Osteocyte (in vitro differentiated cells): ENCODE results near the gene PDE4D. TPM values are rescaled to one million over a fixed set of nuclear protein-coding genes. Genes with fewer than 3 reads are reported as not detected.

Source experiments
- DNase-seq: peaks from one replicate; pipeline ENCODE4 v3.0.0; 2021; ENCODE audit warnings: mixed read lengths; ENCODE audit not compliant: unreplicated experiment; ENCODE audit errors: extremely low spot score
- H3K27ac Mint-ChIP-seq: one replicate; pipeline ENCODE4 v1.8.0; 2021; ENCODE audit warnings: mild to moderate bottlenecking, mixed read lengths; ENCODE audit not compliant: unreplicated experiment
- H3K27me3 Mint-ChIP-seq: one replicate; pipeline ENCODE4 v1.8.0; 2021; ENCODE audit warnings: mixed read lengths; ENCODE audit not compliant: unreplicated experiment
- H3K36me3 Mint-ChIP-seq: one replicate; pipeline ENCODE4 v1.8.0; 2021; ENCODE audit warnings: mixed read lengths; ENCODE audit not compliant: unreplicated experiment
- H3K4me1 Mint-ChIP-seq: one replicate; pipeline ENCODE4 v1.8.0; 2021; ENCODE audit warnings: mixed read lengths; ENCODE audit not compliant: unreplicated experiment
- H3K4me3 Mint-ChIP-seq: one replicate; pipeline ENCODE4 v1.8.0; 2021; ENCODE audit warnings: mild to moderate bottlenecking, moderate library complexity, mixed read lengths; ENCODE audit not compliant: unreplicated experiment
- H3K9me3 Mint-ChIP-seq: one replicate; pipeline ENCODE4 v1.8.0; 2021; ENCODE audit warnings: mixed read lengths; ENCODE audit not compliant: unreplicated experiment
- CTCF ChIP-seq: fragments of 200-600 bp; sonication (generic); IDR thresholded peaks from 2 replicates; pipeline ENCODE4 v1.5.0; 2021; ENCODE audit warnings: antibody characterized with exemption, mild to moderate bottlenecking, moderate library complexity
- total RNA-seq: library from RNA; stranded (reverse); gene quantifications from 2 replicates; pipeline ENCODE4 v1.2.1, GENCODE V29; 2021

Gene PDE4D
- total RNA-seq, 1 donor from 2014 or later = 24.2 TPM

GRCh38 chr5:59528202-59528862, 365.2 kb downstream of the PDE4D start:
- no peaks in the 10 kb centered on the region for H3K27me3 Mint-ChIP-seq
- H3K27ac Mint-ChIP-seq = no peak overlapping the region
- H3K4me3 Mint-ChIP-seq = no peak overlapping the region
- TF ChIP-seq CTCF = no peak
- H3K4me1 Mint-ChIP-seq = peaks cover 20% of the 10 kb centered on the region
- peaks cover 4% of the 10 kb centered on the region for H3K36me3 Mint-ChIP-seq
- peaks cover 8% of the 10 kb centered on the region for H3K9me3 Mint-ChIP-seq
- DNase-seq = no peak

GRCh38 chr5:59525957-59526356, 367.6 kb downstream of the PDE4D start:
- Mint-ChIP-seq H3K4me3 (no peak overlapping the region), H3K9me3 (peaks cover 8% of the 10 kb centered on the region), H3K36me3 (peaks cover 4% of the 10 kb centered on the region), H3K27ac (no peak overlapping the region), H3K27me3 (no peaks in the 10 kb centered on the region), H3K4me1 (peaks cover 20% of the 10 kb centered on the region)
- TF ChIP-seq CTCF = peak; percentile 47
- DNase-seq = no peak

- TF ChIP-seq CTCF = no peak
Observed at GRCh38 chr5:59525311-59525710, 368.2 kb downstream of the PDE4D start.

GRCh38 chr5:59522201-59522831, 371.2 kb downstream of the PDE4D start:
- peaks cover 20% of the 10 kb centered on the region for H3K4me1 Mint-ChIP-seq
- no peak overlapping the region for H3K27ac Mint-ChIP-seq
- H3K9me3 Mint-ChIP-seq = peaks cover 8% of the 10 kb centered on the region
- no peaks in the 10 kb centered on the region for H3K27me3 Mint-ChIP-seq
- no peak overlapping the region for H3K4me3 Mint-ChIP-seq
- TF ChIP-seq CTCF = no peak
- no peak for DNase-seq
- peaks cover 4% of the 10 kb centered on the region for H3K36me3 Mint-ChIP-seq

More at GRCh38 chr5:59525311-59525710, 368.2 kb downstream of the PDE4D start:
- peaks cover 4% of the 10 kb centered on the region for H3K36me3 Mint-ChIP-seq
- H3K27ac Mint-ChIP-seq = no peak overlapping the region
- peaks cover 20% of the 10 kb centered on the region for H3K4me1 Mint-ChIP-seq
- H3K27me3 Mint-ChIP-seq = no peaks in the 10 kb centered on the region
- H3K9me3 Mint-ChIP-seq = peaks cover 8% of the 10 kb centered on the region
- DNase-seq = no peak
- H3K4me3 Mint-ChIP-seq = no peak overlapping the region

- H3K27me3 Mint-ChIP-seq = no peaks in the 10 kb centered on the region
- H3K4me1 Mint-ChIP-seq = peaks cover 15% of the 10 kb centered on the region
- TF ChIP-seq CTCF = no peak
- H3K36me3 Mint-ChIP-seq = peaks cover 4% of the 10 kb centered on the region
- DNase-seq = no peak
- no peak overlapping the region for H3K27ac Mint-ChIP-seq
- no peak overlapping the region for H3K4me3 Mint-ChIP-seq
- H3K9me3 Mint-ChIP-seq = peaks cover 8% of the 10 kb centered on the region
Observed at GRCh38 chr5:59521476-59521875, 372.1 kb downstream of the PDE4D start.
